Mesothelial cell of epicardium (in vitro differentiated cells): Measurements from ENCODE around the gene HLX. TPM values are rescaled to one million over a fixed set of nuclear protein-coding genes. Genes with fewer than 3 reads are reported as not detected.

Experiments
- DNase-seq, 2 experiments: peaks; one replicate each; pipeline ENCODE4 v3.0.0; 2021; ENCODE audit warnings: low spot score in 2 of 2; ENCODE audit not compliant: unreplicated experiment in 2 of 2
- H3K27ac Mint-ChIP-seq: 2 replicates; pipeline ENCODE4 v1.8.0; 2021; ENCODE audit warnings: mixed read lengths
- H3K27me3 Mint-ChIP-seq: 2 replicates; pipeline ENCODE4 v1.8.0; 2021; ENCODE audit warnings: low read depth, mixed read lengths
- H3K36me3 Mint-ChIP-seq: 2 replicates; pipeline ENCODE4 v1.8.0; 2021; ENCODE audit warnings: mixed read lengths
- H3K4me1 Mint-ChIP-seq: 2 replicates; pipeline ENCODE4 v1.8.0; 2021; ENCODE audit warnings: mixed read lengths
- H3K4me3 Mint-ChIP-seq: 2 replicates; pipeline ENCODE4 v1.8.0; 2021; ENCODE audit warnings: mild to moderate bottlenecking, moderate library complexity, mixed read lengths
- H3K9me3 Mint-ChIP-seq: 2 replicates; pipeline ENCODE4 v1.8.0; 2021; ENCODE audit warnings: mixed read lengths
- CTCF ChIP-seq: fragments of 200-600 bp; sonication (generic); IDR thresholded peaks from one replicate; pipeline ENCODE4 v1.5.0; 2021; ENCODE audit warnings: antibody characterized with exemption; ENCODE audit not compliant: unreplicated experiment
- total RNA-seq: library from RNA; stranded (reverse); gene quantifications from 3 replicates; pipeline ENCODE4 v1.2.1, GENCODE V29; 2021

HLX gene
- total RNA-seq, 1 donor from 2014 or later: 1.3 TPM

GRCh38 chr1:220920967-220921366 is 41.7 kb downstream of the HLX start:
- H3K27me3 Mint-ChIP-seq: peaks cover 81% of the 10 kb centered on the region
- DNase-seq: no peak
- no peak overlapping the region for H3K27ac Mint-ChIP-seq
- H3K4me3 Mint-ChIP-seq: no peak overlapping the region
- no peaks in the 10 kb centered on the region for H3K9me3 Mint-ChIP-seq
- TF ChIP-seq CTCF: no peak
- H3K36me3 Mint-ChIP-seq: no peaks in the 10 kb centered on the region
- no peaks in the 10 kb centered on the region for H3K4me1 Mint-ChIP-seq

DNA sequence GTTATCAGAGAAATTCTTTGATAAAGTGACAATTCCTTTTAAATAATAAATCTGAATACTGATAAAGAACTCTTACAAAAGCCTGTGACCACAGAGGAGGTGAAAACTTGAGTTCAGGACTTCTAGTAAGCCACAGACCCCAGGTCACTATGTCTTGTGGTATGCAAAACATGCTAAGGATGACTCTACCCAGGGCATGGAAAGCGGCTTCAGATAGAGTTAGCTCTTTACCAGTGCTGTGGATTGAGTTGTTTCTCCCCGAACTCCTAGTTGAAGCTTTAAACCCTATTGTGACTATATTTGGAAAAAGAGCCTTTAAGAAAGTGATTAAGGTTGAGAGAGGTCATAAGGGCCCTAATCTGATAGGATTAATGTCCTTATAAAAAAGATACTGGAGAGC is 42.3 kb downstream of the HLX start:
- Mint-ChIP-seq H3K27ac (no peak overlapping the region), H3K4me3 (no peak overlapping the region), H3K27me3 (peaks cover 82% of the 10 kb centered on the region), H3K36me3 (no peaks in the 10 kb centered on the region), H3K4me1 (no peaks in the 10 kb centered on the region), H3K9me3 (no peaks in the 10 kb centered on the region)
- TF ChIP-seq CTCF: no peak
- DNase-seq: no peak

GRCh38 chr1:220921971-220922635 is 42.9 kb downstream of the HLX start:
- Mint-ChIP-seq H3K4me3 (no peak overlapping the region), H3K4me1 (no peaks in the 10 kb centered on the region), H3K27me3 (peaks cover 80% of the 10 kb centered on the region), H3K36me3 (no peaks in the 10 kb centered on the region), H3K9me3 (no peaks in the 10 kb centered on the region), H3K27ac (no peak overlapping the region)
- no peak for TF ChIP-seq CTCF
- DNase-seq: no peak

- Mint-ChIP-seq H3K27ac (no peak overlapping the region), H3K9me3 (no peaks in the 10 kb centered on the region), H3K27me3 (peaks cover 82% of the 10 kb centered on the region), H3K36me3 (no peaks in the 10 kb centered on the region), H3K4me1 (no peaks in the 10 kb centered on the region), H3K4me3 (no peak overlapping the region)
- DNase-seq: no peak
- TF ChIP-seq CTCF: no peak
Measured at GRCh38 chr1:220922951-220923350, 43.7 kb downstream of the HLX start.

GRCh38 chr1:220924331-220924970 is 45.2 kb downstream of the HLX start:
- no peak for TF ChIP-seq CTCF
- Mint-ChIP-seq H3K9me3 (no peaks in the 10 kb centered on the region), H3K27me3 (peaks cover 84% of the 10 kb centered on the region), H3K36me3 (no peaks in the 10 kb centered on the region), H3K4me3 (no peak overlapping the region), H3K4me1 (no peaks in the 10 kb centered on the region), H3K27ac (no peak overlapping the region)
- no peak for DNase-seq
